ENCODE results near the gene ATXN7L1. TPM values are rescaled to one million over a fixed set of nuclear protein-coding genes. Genes with fewer than 3 reads are reported as not detected.

The ATXN7L1 gene
- total and polyA plus RNA-seq, 2 of the 4 experiments (the other 2 are of a cell fraction): 3.5 to 4.3 TPM

DNA sequence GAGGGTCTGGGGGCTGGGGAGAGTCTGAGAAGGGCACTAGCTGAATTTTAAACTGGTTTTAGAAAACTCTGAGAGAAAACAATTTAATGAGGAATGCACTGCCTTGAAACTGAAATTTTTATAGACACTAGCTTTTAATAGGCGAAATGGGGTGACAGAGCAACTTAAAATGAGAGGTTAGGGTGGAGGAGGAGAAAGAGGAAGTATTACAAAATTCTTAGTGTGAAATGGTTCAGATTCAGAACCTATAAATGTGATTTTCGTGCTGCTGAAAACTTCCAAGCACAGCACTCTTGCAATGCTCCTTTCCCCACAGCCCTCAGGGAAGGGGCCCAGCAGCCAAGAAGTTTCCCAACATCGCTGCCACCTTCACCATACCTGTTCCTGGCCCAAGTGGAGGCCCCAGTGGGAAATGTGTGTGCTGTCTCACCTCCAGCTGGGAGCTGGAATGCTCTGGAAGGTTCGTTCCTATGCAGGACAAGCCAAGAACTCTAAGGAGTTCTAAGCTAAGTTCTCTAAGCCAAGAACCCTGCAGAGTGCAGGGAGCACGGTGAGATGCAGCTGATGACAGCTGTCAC lies 60.0 kb downstream of the ATXN7L1 start:
- no peak overlapping the region for H4K5ac ChIP-seq (ENCODE audit: low read depth, low read length)
- H3K9ac ChIP-seq (ENCODE audit: low read depth, low read length): no peak overlapping the region
- H3K27ac ChIP-seq (ENCODE audit: insufficient read depth, low read length): no peak overlapping the region
- H3K18ac ChIP-seq (ENCODE audit: low read depth, low read length): no peak overlapping the region
- no peak overlapping the region for H3K23ac ChIP-seq (ENCODE audit: low read depth, low read length)
- no peaks in the 10 kb centered on the region for H3K27me3 ChIP-seq (ENCODE audit: control insufficient read depth, insufficient read depth, low read length)
- no TSS peak for BruUV-seq (replicated peaks)
- ATAC-seq (ENCODE audit: low read depth): no peak
- H2AK9ac ChIP-seq (replicated peaks; ENCODE audit: low read depth, low read length, poor library complexity): no peak overlapping the region
- H3K14ac ChIP-seq (replicated peaks; ENCODE audit: low read depth, low read length): no peak overlapping the region
- peaks cover 4% of the 10 kb centered on the region for H3K4me1 ChIP-seq (ENCODE audit: control insufficient read depth, insufficient read depth, low read length)
- intact Hi-C loops (cut with micrococcal nuclease) (no loop called here), dilution Hi-C loops (cut with HindIII; ENCODE audit: low sequenced_read_pairs, unreplicated experiment) (no loop called here), in situ Hi-C loops (cut with MboI; ENCODE audit: low sequenced_read_pairs) (no loop called here)
- no peak overlapping the region for H2BK15ac ChIP-seq (ENCODE audit: low read depth, low read length)
- H2AFZ ChIP-seq (replicated peaks; ENCODE audit: low read length, poor library complexity): no peak overlapping the region
- no peak overlapping the region for H2BK5ac ChIP-seq (ENCODE audit: low read depth, low read length, poor library complexity, severe bottlenecking)
- no peak overlapping the region for H2BK20ac ChIP-seq (ENCODE audit: low read depth, low read length)
- H2BK120ac ChIP-seq (ENCODE audit: low read depth, low read length): no peak overlapping the region
- no peaks in the 10 kb centered on the region; the same call in 1 of the 2 replicates for H3K9me1 ChIP-seq (ENCODE audit: insufficient read depth, low read length)
- no peak overlapping the region for H3K4me2 ChIP-seq (ENCODE audit: low read depth, low read length)
- no peak overlapping the region for H4K8ac ChIP-seq (ENCODE audit: low read depth in 2 of 2, low read length in 2 of 2)
- no peak overlapping the region for H3K56ac ChIP-seq (ENCODE audit: extremely low read depth, insufficient read depth, low read length)
- TF ChIP-seq SMC3 (IDR thresholded peaks at IDR 0.05; ENCODE audit: low read depth, low read length) (no peak), USF2 (IDR thresholded peaks at IDR 0.05; ENCODE audit: low read depth, low read length) (no peak)
- CTCF ChIA-PET: interaction anchor here (1.1 kb wide), 1 partner anchor 51 kb away, joined by 7 read pairs; no protein-coding TSS in a partner anchor
- 57% methylated on average over 1 of the region's 5 CpGs; no CpG with 5 or more reads in 1 of the 2 experiments for WGBS, 2 experiments (ENCODE audit: extremely low coverage in 2 of 2, insufficient read length in 1 of 2)
- H3K9me3 ChIP-seq (ENCODE audit: control insufficient read depth, insufficient read depth, low read length): no peaks in the 10 kb centered on the region
- POLR2A ChIA-PET (ENCODE audit: unreplicated experiment): no interaction called here
- no peaks in the 10 kb centered on the region for H4K20me1 ChIP-seq (ENCODE audit: insufficient read depth, low read length)
- H4K91ac ChIP-seq (ENCODE audit: insufficient read depth, low read depth, low read length): no peak overlapping the region
- DNase-seq: no peak
- H2AK5ac ChIP-seq (ENCODE audit: low read depth, low read length): no peak overlapping the region
- H3K4me3 ChIP-seq (ENCODE audit: insufficient read depth, low read depth, low read length): no peak overlapping the region
- peaks cover 3 to 4% of the 10 kb centered on the region in 2 experiments; a peak in 1 of 4 replicates for H3K79me1 ChIP-seq (ENCODE audit: low read depth in 1 of 2, low read length in 2 of 2)
- H3K4ac ChIP-seq (ENCODE audit: low read depth, low read length): no peak overlapping the region
- H3K36me3 ChIP-seq (ENCODE audit: control insufficient read depth, insufficient read depth, low read length): peaks cover 4% of the 10 kb centered on the region

All from IMR-90 (cell line).